ENCODE measurements around the gene CCDC186. TPM values are rescaled to one million over a fixed set of nuclear protein-coding genes. Genes with fewer than 3 reads are reported as not detected.

CCDC186 gene
- polyA plus RNA-seq, 2 of the 4 experiments (the other 2 are of a cell fraction): 7.4 to 13.4 TPM

GRCh38 chr10:114166043-114166442, 8.0 kb downstream of the CCDC186 start:
- 91% methylated on average over 3 of the region's 3 CpGs for WGBS (ENCODE audit: missing lambda C conversion rate)
- ChIA-PET POLR2A (no interaction called here), CTCF (interaction anchor here (0.6 kb wide), 1 partner anchor 8 kb away, joined by 3 read pairs; the partner anchor contains the start of gene CCDC186)
- H3K4me2 ChIP-seq: no peak overlapping the region
- DNase-seq (ENCODE audit: low read depth in 1 of 2, low spot score in 1 of 2): no peak
- no peak overlapping the region for H3K27ac ChIP-seq
- H3K4me1 ChIP-seq: no peaks in the 10 kb centered on the region
- H3K4me3 ChIP-seq: no peak overlapping the region
- ATAC-seq: no peak
- TF ChIP-seq TP53 (CRISPR knock-in tag; IDR thresholded peaks at IDR 0.05): no peak
- no peak for TF ChIP-seq BCL3 (IDR thresholded peaks at IDR 0.05)
- TF ChIP-seq USF2 (IDR thresholded peaks at IDR 0.05): no peak
- TF ChIP-seq JUNB (IDR thresholded peaks at IDR 0.05): no peak
- TF ChIP-seq HOXA7 (CRISPR knock-in tag; IDR thresholded peaks at IDR 0.05): no peak
- H3K9me3 ChIP-seq: peaks cover 9% of the 10 kb centered on the region; the same call in 2 of the 3 replicates
- FAIRE-seq: no peak

GRCh38 chr10:114163062-114163461, 10.9 kb downstream of the CCDC186 start:
- FAIRE-seq: no peak
- Histone ChIP-seq H3K9me3 (0 out of 3 replicates have a peak, but pooled peaks cover under 1% of the 10 kb centered on the region), H3K4me3 (no peak overlapping the region), H3K4me1 (no peaks in the 10 kb centered on the region), H3K27ac (no peak overlapping the region), H3K4me2 (no peak overlapping the region)
- no peak for DNase-seq (ENCODE audit: low read depth in 1 of 2, low spot score in 1 of 2)
- 65% methylated on average over 2 of the region's 2 CpGs for WGBS (ENCODE audit: missing lambda C conversion rate)
- ChIA-PET CTCF (no interaction called here), POLR2A (no interaction called here)
- ATAC-seq: no peak
- no peak for TF ChIP-seq CHD4 (IDR thresholded peaks at IDR 0.05; ENCODE audit: borderline replicate concordance)

GRCh38 chr10:114157912-114158311, 16.1 kb downstream of the CCDC186 start:
- no peak for FAIRE-seq
- H3K4me3 ChIP-seq: no peak overlapping the region
- CTCF ChIA-PET: interaction anchor here (0.6 kb wide), 1 partner anchor 17 kb away, joined by 3 read pairs; no protein-coding TSS in a partner anchor
- ATAC-seq: no peak
- POLR2A ChIA-PET: no interaction called here
- H3K9me3 ChIP-seq: no peaks in the 10 kb centered on the region
- H3K27ac ChIP-seq: no peak overlapping the region
- no peak overlapping the region for H3K4me2 ChIP-seq
- no peak for TF ChIP-seq HOXA7 (CRISPR knock-in tag; IDR thresholded peaks at IDR 0.05)
- no peak for TF ChIP-seq ESRRA (IDR thresholded peaks at IDR 0.05; ENCODE audit: borderline replicate concordance, low read length)
- no peak for TF ChIP-seq BCL3 (IDR thresholded peaks at IDR 0.05)
- TF ChIP-seq MAX (IDR thresholded peaks at IDR 0.05): no peak
- TF ChIP-seq RCOR1 (IDR thresholded peaks at IDR 0.05; ENCODE audit: low read depth, low read length): no peak
- TF ChIP-seq RNF2 (IDR thresholded peaks at IDR 0.05; ENCODE audit: borderline replicate concordance, low read depth): no peak
- H3K4me1 ChIP-seq: peaks cover 4% of the 10 kb centered on the region; the same call in 2 of the 3 replicates
- DNase-seq (ENCODE audit: low read depth in 1 of 2, low spot score in 1 of 2): peak in 1 of 2 experiments; percentile 22
- 72% methylated on average over 2 of the region's 2 CpGs for WGBS (ENCODE audit: missing lambda C conversion rate)

- ATAC-seq (peak; percentile 22 to 60; a peak in 3 of 6 replicates), DNase-seq (ENCODE audit: low read depth in 1 of 2, low spot score in 1 of 2) (no peak), FAIRE-seq (no peak)
- H3K4me1 ChIP-seq: peaks cover 22% of the 10 kb centered on the region
- ChIA-PET POLR2A (no interaction called here), CTCF (no interaction called here)
- 77% methylated on average over 1 of the region's 1 CpG for WGBS (ENCODE audit: missing lambda C conversion rate)
- H3K27ac ChIP-seq: peak overlapping the region; percentile 20 to 54; a peak in 4 of 6 replicates
- peak overlapping the region; percentile 58 for H3K4me2 ChIP-seq
- no peak overlapping the region for H3K4me3 ChIP-seq
- H3K9me3 ChIP-seq: no peaks in the 10 kb centered on the region
- no peak for TF ChIP-seq USF2 (IDR thresholded peaks at IDR 0.05)
- no peak for TF ChIP-seq BCL3 (IDR thresholded peaks at IDR 0.05)
- no peak for TF ChIP-seq ESRRA (IDR thresholded peaks at IDR 0.05; ENCODE audit: borderline replicate concordance, low read length)
- TF ChIP-seq NPAS2 (CRISPR knock-in tag; IDR thresholded peaks at IDR 0.05; ENCODE audit: borderline replicate concordance): no peak
- no peak for TF ChIP-seq EP300 (IDR thresholded peaks at IDR 0.05)
- no peak for TF ChIP-seq FOXS1 (CRISPR knock-in tag; IDR thresholded peaks at IDR 0.05)
- no peak for TF ChIP-seq HOXA7 (CRISPR knock-in tag; IDR thresholded peaks at IDR 0.05)
- TF ChIP-seq ZNF302 (CRISPR knock-in tag; IDR thresholded peaks at IDR 0.05): no peak
- no peak for TF ChIP-seq EHF (CRISPR knock-in tag; IDR thresholded peaks at IDR 0.05)
These were observed 22.1 kb downstream of the CCDC186 start for GRCh38 chr10:114151892-114152291.
